BE2C (cell line): ENCODE measurements around the gene CKAP5.

ENCODE experiments used
- DNase-seq: peaks from one replicate; pipeline ENCODE4 v3.0.0-alpha.2; 2020
- H3K27me3 ChIP-seq: fragments of 250-450 bp; sonication (Bioruptor Pico); 2 replicates; pipeline ENCODE4 v1.5.1; 2020; ENCODE audit warnings: mild to moderate bottlenecking
- H3K36me3 ChIP-seq: fragments of 250-450 bp; sonication (Bioruptor Pico); 2 replicates; pipeline ENCODE4 v1.5.1; 2020; ENCODE audit warnings: mild to moderate bottlenecking
- H3K4me1 ChIP-seq: fragments of 250-450 bp; sonication (Bioruptor Pico); 2 replicates; pipeline ENCODE4 v1.5.1; 2020
- H3K4me3 ChIP-seq: 2 replicates; pipeline ENCODE4 v1.5.1; 2011; ENCODE audit warnings: low read depth, low read length
- H3K9me3 ChIP-seq: fragments of 250-450 bp; sonication (Bioruptor Pico); 2 replicates; pipeline ENCODE4 v1.5.1; 2020
- TF ChIP-seq, protein P1 (sequence below): IDR thresholded peaks from 2 replicates; pipeline ENCODE4 v1.5.1; 2012; ENCODE audit warnings: mild to moderate bottlenecking, low read depth, low read length

CKAP5 gene

DNA sequence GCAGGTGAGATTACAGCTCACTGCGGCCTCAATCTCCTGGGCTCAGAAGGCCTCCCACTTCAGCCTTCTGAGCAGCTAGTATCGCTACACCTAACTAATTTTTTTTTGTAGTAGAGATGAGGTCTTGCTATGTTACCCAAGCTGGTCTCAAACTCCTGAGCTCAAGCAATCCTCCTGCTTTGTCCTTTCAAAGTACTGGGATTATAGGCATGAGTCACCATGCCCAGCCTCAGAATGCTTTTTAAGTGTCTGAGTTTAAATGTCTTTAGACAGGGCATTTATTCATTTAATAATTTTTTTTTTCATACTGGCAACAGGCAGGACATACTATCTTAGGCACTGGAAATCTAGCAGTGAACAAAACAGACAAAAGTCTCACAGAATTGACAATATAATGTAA lies 44.6 kb upstream of the CKAP5 start:
- H3K36me3 ChIP-seq: no peaks in the 10 kb centered on the region
- no peak for DNase-seq

GRCh38 chr11:46889689-46890475 lies 43.8 kb upstream of the CKAP5 start:
- Histone ChIP-seq H3K27me3 (no peaks in the 10 kb centered on the region), H3K4me3 (no peak overlapping the region), H3K4me1 (no peaks in the 10 kb centered on the region), H3K36me3 (no peaks in the 10 kb centered on the region), H3K9me3 (no peaks in the 10 kb centered on the region)
- TF ChIP-seq, protein P1, sequence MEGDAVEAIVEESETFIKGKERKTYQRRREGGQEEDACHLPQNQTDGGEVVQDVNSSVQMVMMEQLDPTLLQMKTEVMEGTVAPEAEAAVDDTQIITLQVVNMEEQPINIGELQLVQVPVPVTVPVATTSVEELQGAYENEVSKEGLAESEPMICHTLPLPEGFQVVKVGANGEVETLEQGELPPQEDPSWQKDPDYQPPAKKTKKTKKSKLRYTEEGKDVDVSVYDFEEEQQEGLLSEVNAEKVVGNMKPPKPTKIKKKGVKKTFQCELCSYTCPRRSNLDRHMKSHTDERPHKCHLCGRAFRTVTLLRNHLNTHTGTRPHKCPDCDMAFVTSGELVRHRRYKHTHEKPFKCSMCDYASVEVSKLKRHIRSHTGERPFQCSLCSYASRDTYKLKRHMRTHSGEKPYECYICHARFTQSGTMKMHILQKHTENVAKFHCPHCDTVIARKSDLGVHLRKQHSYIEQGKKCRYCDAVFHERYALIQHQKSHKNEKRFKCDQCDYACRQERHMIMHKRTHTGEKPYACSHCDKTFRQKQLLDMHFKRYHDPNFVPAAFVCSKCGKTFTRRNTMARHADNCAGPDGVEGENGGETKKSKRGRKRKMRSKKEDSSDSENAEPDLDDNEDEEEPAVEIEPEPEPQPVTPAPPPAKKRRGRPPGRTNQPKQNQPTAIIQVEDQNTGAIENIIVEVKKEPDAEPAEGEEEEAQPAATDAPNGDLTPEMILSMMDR: peak; percentile 81
- peak; percentile 58 for DNase-seq

More for the DNA sequence above, 44.6 kb upstream of the CKAP5 start:
- TF ChIP-seq, protein P1: no peak
- no peaks in the 10 kb centered on the region for H3K4me1 ChIP-seq
- no peaks in the 10 kb centered on the region for H3K9me3 ChIP-seq
- H3K27me3 ChIP-seq: no peaks in the 10 kb centered on the region
- no peak overlapping the region for H3K4me3 ChIP-seq

GRCh38 chr11:46889251-46889650 lies 43.2 kb upstream of the CKAP5 start:
- TF ChIP-seq, protein P1: no peak
- H3K27me3 ChIP-seq: no peaks in the 10 kb centered on the region
- H3K36me3 ChIP-seq: no peaks in the 10 kb centered on the region
- H3K4me1 ChIP-seq: no peaks in the 10 kb centered on the region
- H3K9me3 ChIP-seq: no peaks in the 10 kb centered on the region
- DNase-seq: no peak
- no peak overlapping the region for H3K4me3 ChIP-seq

DNA sequence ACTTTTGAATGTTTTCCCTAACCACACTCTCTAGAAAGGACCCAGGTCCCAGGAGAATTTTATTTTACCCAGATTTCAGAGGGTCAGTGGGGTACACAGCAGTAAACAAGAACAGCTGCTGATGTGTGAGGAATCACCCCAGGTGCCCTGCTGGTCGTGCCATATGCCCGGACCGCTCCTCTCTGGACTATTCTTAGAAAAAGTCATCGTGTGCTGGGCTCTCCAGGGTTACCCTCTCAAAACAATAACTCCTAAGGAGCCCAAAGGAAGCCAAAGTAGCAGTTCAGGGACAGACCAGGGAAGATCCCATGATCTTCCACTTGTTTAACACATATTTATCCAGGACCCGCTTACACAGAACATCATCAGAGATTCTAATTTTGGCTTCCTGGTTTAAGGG lies 42.6 kb upstream of the CKAP5 start:
- Histone ChIP-seq H3K4me3 (no peak overlapping the region), H3K27me3 (no peaks in the 10 kb centered on the region), H3K9me3 (no peaks in the 10 kb centered on the region), H3K36me3 (no peaks in the 10 kb centered on the region), H3K4me1 (no peaks in the 10 kb centered on the region)
- DNase-seq: no peak
- TF ChIP-seq, protein P1: no peak

DNA sequence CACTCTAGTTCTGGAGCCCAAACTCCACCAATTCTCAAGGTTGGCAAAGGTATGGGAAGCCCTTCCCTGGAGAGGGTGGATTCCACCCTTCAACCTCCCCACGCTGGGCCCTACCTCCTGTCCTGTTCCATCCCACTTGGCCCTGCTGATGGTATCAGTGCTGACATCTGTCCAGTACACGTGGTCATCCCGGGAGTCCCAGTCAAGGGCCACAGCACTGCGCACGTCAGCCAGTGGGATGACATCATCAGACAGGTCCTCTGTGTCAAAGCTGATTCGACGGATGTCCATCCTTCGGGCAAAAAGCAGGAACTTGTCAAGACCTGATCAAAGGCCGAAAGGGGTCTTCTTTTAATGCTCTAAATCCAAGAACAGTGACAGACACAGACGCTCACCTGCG lies 40.1 kb upstream of the CKAP5 start:
- no peaks in the 10 kb centered on the region for H3K4me1 ChIP-seq

More for the DNA sequence above, 40.1 kb upstream of the CKAP5 start:
- Histone ChIP-seq H3K9me3 (no peaks in the 10 kb centered on the region), H3K36me3 (no peaks in the 10 kb centered on the region), H3K4me3 (no peak overlapping the region), H3K27me3 (no peaks in the 10 kb centered on the region)
- no peak for DNase-seq
- TF ChIP-seq, protein P1: no peak
